GM23338 (cell line): Measurements from ENCODE around the gene CCDC146. TPM values are rescaled to one million over a fixed set of nuclear protein-coding genes. Genes with fewer than 3 reads are reported as not detected.

Experiments
- ATAC-seq: fragments of 200-7000 bp; cut with Tn5 transposase; 3 replicates; pipeline ENCODE4 v1.9.1; 2020
- DNase-seq: peaks from one replicate; pipeline ENCODE4 v3.0.0-alpha.2; 2015; ENCODE audit warnings: low spot score
- H2AFZ ChIP-seq: fragments of 200-600 bp; sonication (generic); 2 replicates; pipeline ENCODE4 v1.8.0; 2016; ENCODE audit warnings: antibody characterized with exemption, mild to moderate bottlenecking, moderate library complexity
- H3F3A ChIP-seq: fragments of 200-600 bp; sonication (generic); replicated peaks from 2 replicates; pipeline ENCODE4 v1.8.0; 2017; ENCODE audit warnings: antibody characterized with exemption, mixed run types, low read depth
- H3K27ac ChIP-seq: fragments of 200-600 bp; sonication (generic); 2 replicates; pipeline ENCODE4 v1.6.1; 2016; ENCODE audit warnings: low read depth
- H3K27me3 ChIP-seq: fragments of 200-600 bp; sonication (generic); 2 replicates; pipeline ENCODE4 v1.8.0; 2016; ENCODE audit warnings: mild to moderate bottlenecking, mixed run types, moderate library complexity; ENCODE audit not compliant: insufficient read depth
- H3K36me3 ChIP-seq: fragments of 200-600 bp; sonication (generic); 2 replicates; pipeline ENCODE4 v1.8.0; 2016; ENCODE audit warnings: mild to moderate bottlenecking; ENCODE audit not compliant: insufficient read depth
- H3K4me1 ChIP-seq: fragments of 200-600 bp; sonication (generic); 2 replicates; pipeline ENCODE4 v1.8.0; 2016; ENCODE audit warnings: mild to moderate bottlenecking, moderate library complexity; ENCODE audit not compliant: insufficient read depth
- H3K4me2 ChIP-seq: fragments of 200-600 bp; sonication (generic); 2 replicates; pipeline ENCODE4 v1.7.1; 2017; ENCODE audit warnings: mixed run types
- H3K4me3 ChIP-seq: fragments of 200-600 bp; sonication (generic); 2 replicates; pipeline ENCODE4 v1.6.1; 2016; ENCODE audit warnings: mixed run types
- H3K79me2 ChIP-seq: fragments of 200-600 bp; sonication (generic); replicated peaks from 2 replicates; pipeline ENCODE4 v1.8.0; 2017; ENCODE audit warnings: mild to moderate bottlenecking; ENCODE audit not compliant: insufficient read depth
- H3K9me2 ChIP-seq: fragments of 200-600 bp; sonication (generic); 2 replicates; pipeline ENCODE4 v1.8.0; 2017; ENCODE audit not compliant: insufficient read depth
- H4K20me1 ChIP-seq: fragments of 200-600 bp; sonication (generic); replicated peaks from 2 replicates; pipeline ENCODE4 v1.8.0; 2017; ENCODE audit warnings: mild to moderate bottlenecking; ENCODE audit not compliant: insufficient read depth
- H3K27ac Mint-ChIP-seq: 2 replicates; pipeline ENCODE4 v1.8.0; 2020; ENCODE audit warnings: inconsistent platforms, mild to moderate bottlenecking, moderate library complexity, mixed read lengths
- H3K27me3 Mint-ChIP-seq: 3 replicates; pipeline ENCODE4 v1.8.0; 2022; ENCODE audit warnings: low read depth, mild to moderate bottlenecking, moderate library complexity, mixed read lengths, inconsistent platforms; ENCODE audit not compliant: insufficient read depth, poor library complexity
- H3K36me3 Mint-ChIP-seq: 3 replicates; pipeline ENCODE4 v1.8.0; 2021; ENCODE audit warnings: low read depth, mild to moderate bottlenecking, inconsistent platforms, moderate library complexity, mixed read lengths
- H3K4me1 Mint-ChIP-seq: 3 replicates; pipeline ENCODE4 v1.8.0; 2020; ENCODE audit warnings: mild to moderate bottlenecking, inconsistent platforms, mixed read lengths
- H3K4me3 Mint-ChIP-seq: 3 replicates; pipeline ENCODE4 v1.8.0; 2021; ENCODE audit warnings: moderate library complexity, mild to moderate bottlenecking, inconsistent platforms, mixed read lengths
- H3K9me3 Mint-ChIP-seq: 3 replicates; pipeline ENCODE4 v1.8.0; 2020; ENCODE audit warnings: moderate library complexity, mild to moderate bottlenecking, inconsistent platforms, mixed read lengths
- CREB1 ChIP-seq: fragments of 250-450 bp; sonication (Bioruptor Pico); IDR thresholded peaks from 2 replicates; pipeline ENCODE4 v1.5.0; 2020; ENCODE audit warnings: low read depth, mild to moderate bottlenecking, moderate library complexity
- CTCF ChIP-seq, 2 experiments: fragments of 200-600 bp in 1 of 2; sonication (generic) in 1 of 2; conservative IDR thresholded peaks; 2 replicates each; pipeline versions ENCODE4 v1.5.1 to v1.6.1; 2016 to 2017; ENCODE audit warnings: antibody characterized with exemption in 2 of 2, low read depth in 2 of 2, mild to moderate bottlenecking in 2 of 2, moderate library complexity in 1 of 2
- EZH2 ChIP-seq: fragments of 200-600 bp; sonication (generic); IDR thresholded peaks from one replicate; pipeline ENCODE4 v1.8.0; 2017; ENCODE audit warnings: antibody characterized with exemption, mild to moderate bottlenecking, low read depth; ENCODE audit not compliant: unreplicated experiment
- EZH2phosphoT487 ChIP-seq: fragments of 200-600 bp; sonication (generic); IDR thresholded peaks from one replicate; pipeline ENCODE4 v1.8.1; 2018; ENCODE audit warnings: antibody characterized with exemption; ENCODE audit not compliant: unreplicated experiment
- JUNB ChIP-seq: IDR thresholded peaks from one replicate; pipeline ENCODE4 v1.6.1; 2016; ENCODE audit warnings: antibody characterized with exemption; ENCODE audit not compliant: unreplicated experiment
- NANOG ChIP-seq: IDR thresholded peaks from 2 replicates; pipeline ENCODE4 v1.6.1; 2016; ENCODE audit warnings: antibody characterized with exemption, borderline replicate concordance
- REST ChIP-seq: IDR thresholded peaks from one replicate; pipeline ENCODE4 v1.6.1; 2018; ENCODE audit warnings: antibody characterized with exemption; ENCODE audit not compliant: unreplicated experiment
- STAT1 ChIP-seq: IDR thresholded peaks from one replicate; pipeline ENCODE4 v1.6.1; 2016; ENCODE audit warnings: antibody characterized with exemption; ENCODE audit not compliant: unreplicated experiment
- ZNF114 ChIP-seq: fragments of 250-450 bp; sonication (Bioruptor Pico); IDR thresholded peaks from 2 replicates; pipeline ENCODE4 v1.5.0; 2020; ENCODE audit warnings: mild to moderate bottlenecking, moderate library complexity
- ZNF331 ChIP-seq: fragments of 250-450 bp; sonication (Bioruptor Pico); IDR thresholded peaks from 2 replicates; pipeline ENCODE4 v1.5.0; 2020; ENCODE audit warnings: low read depth, mild to moderate bottlenecking, moderate library complexity
- ZNF462 ChIP-seq: fragments of 250-450 bp; sonication (Bioruptor Pico); IDR thresholded peaks from 2 replicates; pipeline ENCODE4 v1.5.0; 2020; ENCODE audit warnings: mild to moderate bottlenecking, moderate library complexity
- polyA plus RNA-seq: library from polyadenylated mRNA; unstranded; fragments of >200 nt; fragmentation: Nextera tagmentation; extraction: Ambion mirVana; gene quantifications from 2 replicates; pipeline ENCODE4 v1.2.1, GENCODE V29; 2016
- total RNA-seq: library from RNA; depleted of rRNA; stranded (reverse); fragments of >200 nt; shearing (Covaris generic); gene quantifications from 2 replicates; pipeline ENCODE4 v1.2.3, GENCODE V29; 2014
- TF ChIP-seq, protein P1 (sequence below): IDR thresholded peaks from 2 replicates; pipeline ENCODE4 v1.6.1; 2016; ENCODE audit warnings: antibody characterized with exemption

Gene CCDC146
- total and polyA plus RNA-seq, 2 experiments from 2014 or later = 0.35 to 0.74 TPM

DNA sequence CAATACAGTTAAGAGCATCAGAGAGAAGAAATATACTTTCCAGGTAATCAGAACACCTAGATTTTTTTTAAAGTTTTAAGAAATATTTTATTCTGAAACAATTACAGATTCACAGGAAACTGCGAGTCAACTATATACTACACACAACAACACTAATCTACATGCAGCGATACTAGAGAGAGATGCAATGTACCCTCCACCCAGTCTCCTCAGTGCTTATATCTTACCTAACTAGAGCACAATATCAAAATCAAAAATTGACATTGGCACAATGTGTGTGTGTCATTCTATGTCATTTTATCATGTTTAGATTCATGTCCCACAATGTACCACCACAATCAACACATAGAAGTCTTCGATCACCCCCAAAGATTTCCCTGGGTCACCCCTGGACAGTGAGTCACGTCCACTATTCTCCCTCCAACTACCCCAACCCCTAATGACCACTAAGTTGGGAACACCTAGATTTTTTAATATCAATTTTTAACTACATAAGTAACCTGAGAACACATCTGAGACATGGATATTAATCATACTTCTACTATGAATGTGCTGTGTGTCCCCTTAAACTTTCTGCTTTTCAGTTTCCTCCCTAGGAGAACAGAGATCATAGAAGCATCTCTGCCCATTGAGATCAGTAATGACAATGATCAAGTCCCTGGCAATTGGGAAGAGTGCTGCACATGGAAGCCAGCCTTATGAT, 207.2 kb downstream of the CCDC146 start:
- no peaks in the 10 kb centered on the region for H3K79me2 ChIP-seq
- Mint-ChIP-seq H3K27me3 (peaks cover 6% of the 10 kb centered on the region), H3K4me3 (no peak overlapping the region), H3K4me1 (peaks cover 13% of the 10 kb centered on the region), H3K36me3 (no peaks in the 10 kb centered on the region), H3K9me3 (no peaks in the 10 kb centered on the region), H3K27ac (no peak overlapping the region; the same call in 1 of the 2 replicates)
- H4K20me1 ChIP-seq = no peaks in the 10 kb centered on the region
- no peak overlapping the region for H3K4me3 ChIP-seq
- H2AFZ ChIP-seq = 0 out of 2 replicates have a peak overlapping the region, but pooled peaks have one; percentile 60
- ATAC-seq (no peak), DNase-seq (no peak)
- no peaks in the 10 kb centered on the region for H3K9me2 ChIP-seq
- H3K4me2 ChIP-seq = no peak overlapping the region
- TF ChIP-seq STAT1 (no peak), CREB1 (no peak), REST (no peak), ZNF462 (no peak), NANOG (no peak), ZNF331 (no peak), EZH2phosphoT487 (no peak), ZNF114 (no peak), CTCF (conservative IDR thresholded peaks at IDR 0.05; ENCODE audit: low read depth in 2 of 2) (no peak), JUNB (no peak), EZH2 (no peak)
- TF ChIP-seq, protein P1, sequence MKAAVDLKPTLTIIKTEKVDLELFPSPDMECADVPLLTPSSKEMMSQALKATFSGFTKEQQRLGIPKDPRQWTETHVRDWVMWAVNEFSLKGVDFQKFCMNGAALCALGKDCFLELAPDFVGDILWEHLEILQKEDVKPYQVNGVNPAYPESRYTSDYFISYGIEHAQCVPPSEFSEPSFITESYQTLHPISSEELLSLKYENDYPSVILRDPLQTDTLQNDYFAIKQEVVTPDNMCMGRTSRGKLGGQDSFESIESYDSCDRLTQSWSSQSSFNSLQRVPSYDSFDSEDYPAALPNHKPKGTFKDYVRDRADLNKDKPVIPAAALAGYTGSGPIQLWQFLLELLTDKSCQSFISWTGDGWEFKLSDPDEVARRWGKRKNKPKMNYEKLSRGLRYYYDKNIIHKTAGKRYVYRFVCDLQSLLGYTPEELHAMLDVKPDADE = no peak
- no peaks in the 10 kb centered on the region for H3F3A ChIP-seq
- H3K4me1 ChIP-seq = no peaks in the 10 kb centered on the region
- no peak overlapping the region for H3K27ac ChIP-seq
- H3K27me3 ChIP-seq = no peaks in the 10 kb centered on the region
- no peaks in the 10 kb centered on the region for H3K36me3 ChIP-seq
